Kidney epithelial cell (primary cell): Measurements from ENCODE around the gene SIAE. TPM values are rescaled to one million over a fixed set of nuclear protein-coding genes. Genes with fewer than 3 reads are reported as not detected.

Source experiments
- DNase-seq: peaks from one replicate; pipeline ENCODE4 v3.0.0-alpha.2; 2010; ENCODE audit warnings: low read depth
- H3K27me3 ChIP-seq: 2 replicates; pipeline ENCODE4 v1.6.0; 2011; ENCODE audit warnings: low read length; ENCODE audit not compliant: control insufficient read depth, insufficient read depth
- H3K36me3 ChIP-seq: 2 replicates; pipeline ENCODE4 v1.5.1; 2011; ENCODE audit warnings: low read length; ENCODE audit not compliant: control insufficient read depth, insufficient read depth
- H3K4me3 ChIP-seq: 2 replicates; pipeline ENCODE4 v1.5.1; 2011; ENCODE audit warnings: low read depth, mild to moderate bottlenecking, control low read depth, low read length
- total RNA-seq: library from RNA; depleted of rRNA; stranded (reverse); fragments of >200 nt; gene quantifications from 2 replicates; pipeline ENCODE4 v1.2.3, GENCODE V29; 2015
- TF ChIP-seq, protein P1 (sequence below): IDR thresholded peaks from 2 replicates; pipeline ENCODE4 v1.5.1; 2011; ENCODE audit warnings: mild to moderate bottlenecking, moderate library complexity, low read length, control low read depth, inconsistent platforms; ENCODE audit not compliant: insufficient read depth, poor library complexity, severe bottlenecking

SIAE gene
- total RNA-seq, 1 donor from 2014 or later, result 10.3 TPM

DNA sequence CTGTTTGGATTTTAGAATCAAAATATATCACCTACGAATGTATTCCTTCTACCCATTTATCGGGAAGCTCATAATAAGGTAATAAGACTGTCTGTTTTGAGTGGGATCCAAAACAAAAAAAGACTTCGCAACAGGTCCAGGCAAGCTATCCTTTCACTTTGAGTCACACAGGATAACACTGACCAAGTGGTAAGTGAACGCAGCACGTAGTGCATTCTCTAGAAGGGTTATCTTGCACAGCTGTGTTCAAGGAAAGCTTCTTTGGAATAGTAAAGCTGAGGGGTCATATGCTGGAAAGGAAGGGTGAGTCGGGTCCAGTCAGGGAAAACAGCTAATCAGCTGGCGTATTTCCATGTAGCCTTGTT is 43.9 kb upstream of the SIAE start:
- no peaks in the 10 kb centered on the region for H3K36me3 ChIP-seq
- peaks cover 37% of the 10 kb centered on the region for H3K27me3 ChIP-seq
- TF ChIP-seq, protein P1, sequence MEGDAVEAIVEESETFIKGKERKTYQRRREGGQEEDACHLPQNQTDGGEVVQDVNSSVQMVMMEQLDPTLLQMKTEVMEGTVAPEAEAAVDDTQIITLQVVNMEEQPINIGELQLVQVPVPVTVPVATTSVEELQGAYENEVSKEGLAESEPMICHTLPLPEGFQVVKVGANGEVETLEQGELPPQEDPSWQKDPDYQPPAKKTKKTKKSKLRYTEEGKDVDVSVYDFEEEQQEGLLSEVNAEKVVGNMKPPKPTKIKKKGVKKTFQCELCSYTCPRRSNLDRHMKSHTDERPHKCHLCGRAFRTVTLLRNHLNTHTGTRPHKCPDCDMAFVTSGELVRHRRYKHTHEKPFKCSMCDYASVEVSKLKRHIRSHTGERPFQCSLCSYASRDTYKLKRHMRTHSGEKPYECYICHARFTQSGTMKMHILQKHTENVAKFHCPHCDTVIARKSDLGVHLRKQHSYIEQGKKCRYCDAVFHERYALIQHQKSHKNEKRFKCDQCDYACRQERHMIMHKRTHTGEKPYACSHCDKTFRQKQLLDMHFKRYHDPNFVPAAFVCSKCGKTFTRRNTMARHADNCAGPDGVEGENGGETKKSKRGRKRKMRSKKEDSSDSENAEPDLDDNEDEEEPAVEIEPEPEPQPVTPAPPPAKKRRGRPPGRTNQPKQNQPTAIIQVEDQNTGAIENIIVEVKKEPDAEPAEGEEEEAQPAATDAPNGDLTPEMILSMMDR, result no peak
- no peak for DNase-seq
- H3K4me3 ChIP-seq, result no peak overlapping the region

- Histone ChIP-seq H3K4me3 (no peak overlapping the region), H3K27me3 (peaks cover 33% of the 10 kb centered on the region), H3K36me3 (no peaks in the 10 kb centered on the region)
- DNase-seq, result no peak
- TF ChIP-seq, protein P1, result no peak
These were observed 43.1 kb upstream of the SIAE start for GRCh38 chr11:124716591-124716990.

DNA sequence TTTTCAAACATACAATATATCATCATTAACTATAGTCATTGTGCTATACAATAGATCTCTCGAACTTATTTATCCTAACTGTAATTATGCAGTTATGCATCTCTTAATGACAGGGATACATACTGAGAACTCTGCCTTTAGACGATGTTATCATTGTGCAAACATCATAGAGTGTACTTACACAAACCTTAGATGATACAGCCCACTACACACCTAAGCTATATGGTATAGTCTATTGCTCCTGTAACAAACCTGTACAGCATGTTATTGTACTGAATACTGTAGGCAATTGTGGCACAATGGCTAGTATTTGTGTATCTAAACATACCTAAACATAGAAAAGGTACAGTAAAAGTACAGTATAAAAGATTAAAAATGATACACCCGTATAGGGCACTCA is 38.9 kb upstream of the SIAE start:
- Histone ChIP-seq H3K27me3 (peaks cover 2% of the 10 kb centered on the region), H3K4me3 (no peak overlapping the region), H3K36me3 (no peaks in the 10 kb centered on the region)
- no peak for DNase-seq
- TF ChIP-seq, protein P1, result no peak

DNA sequence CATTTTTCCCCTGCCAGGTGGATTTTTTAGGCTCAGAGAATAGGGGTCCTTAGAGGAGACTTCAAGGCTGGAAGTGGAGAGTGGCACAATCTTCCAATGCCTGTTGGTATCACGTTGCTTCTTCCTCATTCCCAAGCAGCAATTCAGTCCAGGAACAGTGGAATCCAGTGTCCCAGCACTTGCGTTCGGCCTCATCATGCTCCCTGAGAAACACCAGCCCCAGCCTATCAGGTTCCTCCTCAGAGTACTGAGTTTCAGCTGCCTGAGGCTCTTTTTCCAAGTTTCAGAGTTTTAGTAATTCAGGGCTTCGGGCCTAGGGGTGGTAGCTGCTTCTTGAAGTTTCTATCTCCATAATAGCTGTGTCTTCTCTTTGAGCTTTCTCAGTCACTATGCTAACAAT is 34.3 kb upstream of the SIAE start:
- no peak for DNase-seq
- TF ChIP-seq, protein P1, result no peak
- Histone ChIP-seq H3K4me3 (no peak overlapping the region), H3K27me3 (no peaks in the 10 kb centered on the region), H3K36me3 (no peaks in the 10 kb centered on the region)

- Histone ChIP-seq H3K4me3 (no peak overlapping the region), H3K36me3 (no peaks in the 10 kb centered on the region), H3K27me3 (no peaks in the 10 kb centered on the region)
- TF ChIP-seq, protein P1, result no peak
- no peak for DNase-seq
These were observed 26.5 kb upstream of the SIAE start for GRCh38 chr11:124700028-124700427.

DNA sequence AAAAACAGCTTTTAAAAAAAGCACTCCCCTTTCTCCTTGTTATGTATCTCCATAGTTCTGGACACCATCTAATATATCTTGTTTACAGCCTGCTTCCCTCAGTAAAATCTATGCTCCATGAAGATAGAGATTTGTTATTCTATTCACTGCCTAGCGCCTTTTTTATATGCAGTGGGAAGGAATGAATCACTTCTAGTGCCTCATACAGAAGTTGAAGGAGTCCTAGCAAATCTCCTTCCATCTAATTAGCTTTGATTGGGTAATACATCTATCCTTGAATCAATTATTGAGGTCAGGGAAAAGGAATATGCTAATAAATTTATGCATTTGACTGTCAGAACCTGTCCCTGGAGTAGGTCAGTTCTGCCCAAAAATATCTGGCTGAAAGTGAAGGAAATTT is 26.0 kb upstream of the SIAE start:
- no peak for DNase-seq
- TF ChIP-seq, protein P1, result no peak
- Histone ChIP-seq H3K4me3 (no peak overlapping the region), H3K36me3 (no peaks in the 10 kb centered on the region), H3K27me3 (no peaks in the 10 kb centered on the region)
